ENCODE measurements around the gene SUPT7L.

SUPT7L gene

GRCh38 chr2:27709960-27710575 lies 46.7 kb upstream of the SUPT7L start:
- peaks cover 6% of the 10 kb centered on the region for H3K27me3 Mint-ChIP-seq (ENCODE audit: low read depth, poor library complexity)
- H3K27ac Mint-ChIP-seq: no peak overlapping the region
- no peak overlapping the region for H3K4me3 Mint-ChIP-seq
- H3K9me3 Mint-ChIP-seq: no peaks in the 10 kb centered on the region
- no peak for DNase-seq
- TF ChIP-seq CTCF (IDR thresholded peaks at IDR 0.05): no peak
- H3K36me3 Mint-ChIP-seq (ENCODE audit: low read depth): no peaks in the 10 kb centered on the region
- peaks cover 26% of the 10 kb centered on the region for H3K4me1 Mint-ChIP-seq

- H3K4me1 Mint-ChIP-seq: peaks cover 24% of the 10 kb centered on the region
- H3K4me3 Mint-ChIP-seq: no peak overlapping the region
- no peak for DNase-seq
- H3K27ac Mint-ChIP-seq: no peak overlapping the region
- H3K27me3 Mint-ChIP-seq (ENCODE audit: low read depth, poor library complexity): peaks cover 6% of the 10 kb centered on the region
- no peak for TF ChIP-seq CTCF (IDR thresholded peaks at IDR 0.05)
- H3K9me3 Mint-ChIP-seq: no peaks in the 10 kb centered on the region
- no peaks in the 10 kb centered on the region for H3K36me3 Mint-ChIP-seq (ENCODE audit: low read depth)
These were observed 45.9 kb upstream of the SUPT7L start for GRCh38 chr2:27709326-27709725.

GRCh38 chr2:27708666-27709065 lies 45.3 kb upstream of the SUPT7L start:
- TF ChIP-seq CTCF (IDR thresholded peaks at IDR 0.05): no peak
- no peak overlapping the region for H3K27ac Mint-ChIP-seq
- H3K9me3 Mint-ChIP-seq: no peaks in the 10 kb centered on the region
- H3K36me3 Mint-ChIP-seq (ENCODE audit: low read depth): no peaks in the 10 kb centered on the region
- no peak for DNase-seq
- H3K4me3 Mint-ChIP-seq: no peak overlapping the region
- peaks cover 6% of the 10 kb centered on the region for H3K27me3 Mint-ChIP-seq (ENCODE audit: low read depth, poor library complexity)
- H3K4me1 Mint-ChIP-seq: peaks cover 25% of the 10 kb centered on the region

- Mint-ChIP-seq H3K27ac (peak overlapping the region; percentile 59), H3K36me3 (ENCODE audit: low read depth) (no peaks in the 10 kb centered on the region), H3K9me3 (no peaks in the 10 kb centered on the region), H3K27me3 (ENCODE audit: low read depth, poor library complexity) (peaks cover 6% of the 10 kb centered on the region), H3K4me3 (no peak overlapping the region), H3K4me1 (peaks cover 29% of the 10 kb centered on the region)
- no peak for DNase-seq
- TF ChIP-seq CTCF (IDR thresholded peaks at IDR 0.05): no peak
These were observed 44.8 kb upstream of the SUPT7L start for GRCh38 chr2:27708257-27708654.

GRCh38 chr2:27707462-27708256 lies 44.2 kb upstream of the SUPT7L start:
- H3K9me3 Mint-ChIP-seq: no peaks in the 10 kb centered on the region
- H3K36me3 Mint-ChIP-seq (ENCODE audit: low read depth): no peaks in the 10 kb centered on the region

More at GRCh38 chr2:27707462-27708256, 44.2 kb upstream of the SUPT7L start:
- Mint-ChIP-seq H3K27me3 (ENCODE audit: low read depth, poor library complexity) (peaks cover 3% of the 10 kb centered on the region), H3K27ac (no peak overlapping the region), H3K4me3 (no peak overlapping the region), H3K4me1 (peaks cover 27% of the 10 kb centered on the region)
- TF ChIP-seq CTCF (IDR thresholded peaks at IDR 0.05): no peak
- DNase-seq: no peak

Measured in nephron progenitor cell (in vitro differentiated cells).